Natural killer cell (primary cell): Measurements from ENCODE around the gene CPEB3. TPM values are rescaled to one million over a fixed set of nuclear protein-coding genes. Genes with fewer than 3 reads are reported as not detected.

ENCODE experiments used
- ATAC-seq, 3 donors: fragments of 150-1000 bp in 2 of 3; fragments of 200-7000 bp in 1 of 3; cut with Tn5 transposase; 1 replicate in 1 of 3; 2 replicates in 2 of 3; pipeline ENCODE4 v1.10.0; 2021; ENCODE audit warnings: mild to moderate bottlenecking in 2 of 3, moderate library complexity in 2 of 3
- DNase-seq, 2 donors: peaks; one replicate each; pipeline versions ENCODE4 v3.0.0 to v3.0.0-alpha.2; 2013 to 2021; ENCODE audit warnings: mixed read lengths in 1 of 2
- H3K27ac ChIP-seq: one replicate; pipeline ENCODE4 v1.5.1; 2013; ENCODE audit warnings: mild to moderate bottlenecking, low read length
- H3K27me3 ChIP-seq: one replicate; pipeline ENCODE4 v1.6.1; 2013; ENCODE audit warnings: low read length; ENCODE audit not compliant: control insufficient read depth, insufficient read depth
- H3K36me3 ChIP-seq: one replicate; pipeline ENCODE4 v1.6.1; 2013; ENCODE audit warnings: low read length; ENCODE audit not compliant: control insufficient read depth, insufficient read depth
- H3K4me1 ChIP-seq: one replicate; pipeline ENCODE4 v1.6.1; 2013; ENCODE audit warnings: low read length; ENCODE audit not compliant: control insufficient read depth, insufficient read depth
- H3K4me3 ChIP-seq: one replicate; pipeline ENCODE4 v1.5.1; 2013; ENCODE audit warnings: low read length
- H3K9me3 ChIP-seq: one replicate; pipeline ENCODE4 v1.6.1; 2013; ENCODE audit warnings: low read length; ENCODE audit not compliant: control insufficient read depth, insufficient read depth
- H3K27ac Mint-ChIP-seq, 2 donors: one replicate each; pipeline ENCODE4 v1.8.0; 2022; ENCODE audit warnings: mild to moderate bottlenecking in 2 of 2, mixed read lengths in 2 of 2, moderate library complexity in 1 of 2
- H3K27me3 Mint-ChIP-seq, 2 donors: one replicate each; pipeline ENCODE4 v1.8.0; 2022; ENCODE audit warnings: low read depth in 2 of 2, mixed read lengths in 2 of 2
- H3K36me3 Mint-ChIP-seq: one replicate; pipeline ENCODE4 v1.8.0; 2022; ENCODE audit warnings: mixed read lengths
- H3K4me1 Mint-ChIP-seq, 2 donors: one replicate each; pipeline ENCODE4 v1.8.0; 2022; ENCODE audit warnings: mixed read lengths in 2 of 2
- H3K4me3 Mint-ChIP-seq: one replicate; pipeline ENCODE4 v1.8.0; 2022; ENCODE audit warnings: mild to moderate bottlenecking, moderate library complexity, mixed read lengths
- H3K9me3 Mint-ChIP-seq, 2 donors: one replicate each; pipeline ENCODE4 v1.8.0; 2022; ENCODE audit warnings: mixed read lengths in 2 of 2
- CTCF ChIP-seq: fragments of 200-600 bp; IDR thresholded peaks from one replicate; pipeline ENCODE4 v1.8.0; 2022; ENCODE audit warnings: antibody characterized with exemption
- WGBS: methylation state at CpG from one replicate; pipeline ENCODE4 v1.1.7; 2013; ENCODE audit warnings: missing lambda C conversion rate; ENCODE audit not compliant: insufficient coverage; 5-methylcytosine and 5-hydroxymethylcytosine counted together
- intact Hi-C: fragments of 100-400 bp; cut with micrococcal nuclease; formaldehyde crosslinking; loops from one replicate; pipeline ENCODE4 v1.14.2; 2022
- total RNA-seq, 4 donors: library from RNA; stranded (reverse); fragments of 120-200 nt in 1 of 4; gene quantifications; one replicate each; pipeline versions ENCODE4 v1.2.3 to v1.2.4, GENCODE V29; 2013 to 2022

The CPEB3 gene
- total RNA-seq, 3 donors from 2014 or later (not counting 1 experiment from before 2014, with no cell fraction given) = 3.6 to 6.9 (median 5.4) TPM

- no peak for DNase-seq
- H3K27me3 ChIP-seq = no peaks in the 10 kb centered on the region
- 97% methylated on average over 6 of the region's 6 CpGs for WGBS
- intact Hi-C loops = loop anchor here (10.0 kb wide), 1 partner anchor 504 kb away; the partner anchor contains the start of gene TNKS2
- no peak for ATAC-seq
- no peak for TF ChIP-seq CTCF
- no peak overlapping the region for H3K27ac ChIP-seq
- H3K9me3 ChIP-seq = no peaks in the 10 kb centered on the region
- no peaks in the 10 kb centered on the region for H3K4me1 ChIP-seq
- peaks cover 41 to 43% of the 10 kb centered on the region in 2 donors for H3K4me1 Mint-ChIP-seq
- no peaks in the 10 kb centered on the region for H3K27me3 Mint-ChIP-seq
- H3K36me3 ChIP-seq = peaks cover 3% of the 10 kb centered on the region
- no peaks in the 10 kb centered on the region for H3K36me3 Mint-ChIP-seq
- H3K27ac Mint-ChIP-seq = no peak overlapping the region
- H3K4me3 Mint-ChIP-seq = no peak overlapping the region
- H3K4me3 ChIP-seq = no peak overlapping the region
- no peaks in the 10 kb centered on the region for H3K9me3 Mint-ChIP-seq
Observed at GRCh38 chr10:92298487-92298886, 7.6 kb upstream of the CPEB3 start.

GRCh38 chr10:92291921-92292845, 1.3 kb upstream of the CPEB3 start:
- Histone ChIP-seq H3K4me3 (peak overlapping the region; percentile 85), H3K36me3 (peaks cover 3% of the 10 kb centered on the region), H3K4me1 (peaks cover 15% of the 10 kb centered on the region), H3K9me3 (no peaks in the 10 kb centered on the region), H3K27ac (peak overlapping the region; percentile 88), H3K27me3 (no peaks in the 10 kb centered on the region)
- intact Hi-C loops = loop anchor here (2.0 to 10.0 kb wide), 4 partner anchors 49 to 497 kb away; partner anchors contain the start of genes KIF11 and TNKS2
- under 1% methylated on average over 14 of the region's 17 CpGs for WGBS
- Mint-ChIP-seq H3K27me3 (no peaks in the 10 kb centered on the region), H3K27ac (peak overlapping the region; percentile 84 to 91), H3K36me3 (no peaks in the 10 kb centered on the region), H3K9me3 (no peaks in the 10 kb centered on the region), H3K4me1 (peaks cover 29 to 35% of the 10 kb centered on the region in 2 donors), H3K4me3 (peak overlapping the region; percentile 95)
- DNase-seq = peak; percentile 40 to 66
- peak in 1 of 3 donors; percentile 2 for ATAC-seq
- TF ChIP-seq CTCF = peak; percentile 47

GRCh38 chr10:92291616-92291865, 663 bp upstream of the CPEB3 start:
- no peaks in the 10 kb centered on the region for H3K27me3 ChIP-seq
- intact Hi-C loops = loop anchor here (2.0 to 10.0 kb wide), 4 partner anchors 49 to 497 kb away; partner anchors contain the start of genes KIF11 and TNKS2

More at GRCh38 chr10:92291616-92291865, 663 bp upstream of the CPEB3 start:
- Histone ChIP-seq H3K36me3 (peaks cover 3% of the 10 kb centered on the region), H3K4me1 (peaks cover 15% of the 10 kb centered on the region), H3K9me3 (no peaks in the 10 kb centered on the region), H3K27ac (peak overlapping the region; percentile 88), H3K4me3 (peak overlapping the region; percentile 85)
- H3K27me3 Mint-ChIP-seq = no peaks in the 10 kb centered on the region
- no peaks in the 10 kb centered on the region for H3K9me3 Mint-ChIP-seq
- ATAC-seq (peak in 2 of 3 donors; percentile 6 to 8), DNase-seq (no peak)
- WGBS = 0% methylated on average over 10 of the region's 10 CpGs
- TF ChIP-seq CTCF = no peak
- no peaks in the 10 kb centered on the region for H3K36me3 Mint-ChIP-seq
- H3K27ac Mint-ChIP-seq = peak overlapping the region; percentile 84 to 91
- H3K4me1 Mint-ChIP-seq = peaks cover 26 to 34% of the 10 kb centered on the region in 2 donors
- peak overlapping the region; percentile 95 for H3K4me3 Mint-ChIP-seq
